Measurements from ENCODE around the gene MAP9.
A peak's percentile ranks its signal among the peaks of the same experiment; 100 is the strongest.

DNA sequence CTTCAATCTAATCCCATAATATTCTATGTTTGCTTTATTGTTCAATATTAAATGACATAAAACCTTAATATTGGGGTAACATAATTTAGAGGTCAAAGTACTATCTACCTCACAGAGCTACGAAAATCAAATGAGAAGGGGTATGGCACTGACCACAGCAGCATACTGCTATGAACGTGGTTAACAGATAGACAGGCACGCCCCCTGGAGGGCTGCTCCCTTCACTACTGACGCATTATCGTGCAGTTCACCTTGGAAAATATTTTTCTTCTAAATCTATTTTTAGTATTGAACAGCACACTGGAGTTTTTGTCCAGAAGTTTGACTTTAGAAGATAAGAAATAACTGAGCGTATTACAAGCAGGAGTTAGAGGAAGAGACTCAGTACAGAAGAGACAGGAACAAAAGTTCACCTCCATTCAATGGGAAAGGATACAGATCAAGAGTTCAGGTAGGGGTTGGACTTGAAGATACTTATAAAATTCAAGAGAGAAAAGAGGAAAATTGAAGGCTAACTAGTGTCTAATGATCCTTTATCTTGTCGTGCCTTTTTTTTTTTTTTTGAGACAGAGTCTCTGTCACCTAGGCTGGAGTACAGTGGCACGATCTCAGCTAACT lies 22.7 kb downstream of the MAP9 start:
- TF ChIP-seq, protein P1, sequence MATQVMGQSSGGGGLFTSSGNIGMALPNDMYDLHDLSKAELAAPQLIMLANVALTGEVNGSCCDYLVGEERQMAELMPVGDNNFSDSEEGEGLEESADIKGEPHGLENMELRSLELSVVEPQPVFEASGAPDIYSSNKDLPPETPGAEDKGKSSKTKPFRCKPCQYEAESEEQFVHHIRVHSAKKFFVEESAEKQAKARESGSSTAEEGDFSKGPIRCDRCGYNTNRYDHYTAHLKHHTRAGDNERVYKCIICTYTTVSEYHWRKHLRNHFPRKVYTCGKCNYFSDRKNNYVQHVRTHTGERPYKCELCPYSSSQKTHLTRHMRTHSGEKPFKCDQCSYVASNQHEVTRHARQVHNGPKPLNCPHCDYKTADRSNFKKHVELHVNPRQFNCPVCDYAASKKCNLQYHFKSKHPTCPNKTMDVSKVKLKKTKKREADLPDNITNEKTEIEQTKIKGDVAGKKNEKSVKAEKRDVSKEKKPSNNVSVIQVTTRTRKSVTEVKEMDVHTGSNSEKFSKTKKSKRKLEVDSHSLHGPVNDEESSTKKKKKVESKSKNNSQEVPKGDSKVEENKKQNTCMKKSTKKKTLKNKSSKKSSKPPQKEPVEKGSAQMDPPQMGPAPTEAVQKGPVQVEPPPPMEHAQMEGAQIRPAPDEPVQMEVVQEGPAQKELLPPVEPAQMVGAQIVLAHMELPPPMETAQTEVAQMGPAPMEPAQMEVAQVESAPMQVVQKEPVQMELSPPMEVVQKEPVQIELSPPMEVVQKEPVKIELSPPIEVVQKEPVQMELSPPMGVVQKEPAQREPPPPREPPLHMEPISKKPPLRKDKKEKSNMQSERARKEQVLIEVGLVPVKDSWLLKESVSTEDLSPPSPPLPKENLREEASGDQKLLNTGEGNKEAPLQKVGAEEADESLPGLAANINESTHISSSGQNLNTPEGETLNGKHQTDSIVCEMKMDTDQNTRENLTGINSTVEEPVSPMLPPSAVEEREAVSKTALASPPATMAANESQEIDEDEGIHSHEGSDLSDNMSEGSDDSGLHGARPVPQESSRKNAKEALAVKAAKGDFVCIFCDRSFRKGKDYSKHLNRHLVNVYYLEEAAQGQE (IDR thresholded peaks at IDR 0.05; ENCODE audit: insufficient replicate concordance, low read depth): no peak
- TF ChIP-seq, protein P2, sequence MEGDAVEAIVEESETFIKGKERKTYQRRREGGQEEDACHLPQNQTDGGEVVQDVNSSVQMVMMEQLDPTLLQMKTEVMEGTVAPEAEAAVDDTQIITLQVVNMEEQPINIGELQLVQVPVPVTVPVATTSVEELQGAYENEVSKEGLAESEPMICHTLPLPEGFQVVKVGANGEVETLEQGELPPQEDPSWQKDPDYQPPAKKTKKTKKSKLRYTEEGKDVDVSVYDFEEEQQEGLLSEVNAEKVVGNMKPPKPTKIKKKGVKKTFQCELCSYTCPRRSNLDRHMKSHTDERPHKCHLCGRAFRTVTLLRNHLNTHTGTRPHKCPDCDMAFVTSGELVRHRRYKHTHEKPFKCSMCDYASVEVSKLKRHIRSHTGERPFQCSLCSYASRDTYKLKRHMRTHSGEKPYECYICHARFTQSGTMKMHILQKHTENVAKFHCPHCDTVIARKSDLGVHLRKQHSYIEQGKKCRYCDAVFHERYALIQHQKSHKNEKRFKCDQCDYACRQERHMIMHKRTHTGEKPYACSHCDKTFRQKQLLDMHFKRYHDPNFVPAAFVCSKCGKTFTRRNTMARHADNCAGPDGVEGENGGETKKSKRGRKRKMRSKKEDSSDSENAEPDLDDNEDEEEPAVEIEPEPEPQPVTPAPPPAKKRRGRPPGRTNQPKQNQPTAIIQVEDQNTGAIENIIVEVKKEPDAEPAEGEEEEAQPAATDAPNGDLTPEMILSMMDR (IDR thresholded peaks at IDR 0.05; ENCODE audit: insufficient read depth, low read length): peak; percentile 57
- no peak for TF ChIP-seq GABPA (IDR thresholded peaks at IDR 0.05; ENCODE audit: low read depth)
- no peak for TF ChIP-seq POLR2AphosphoS5 (IDR thresholded peaks at IDR 0.05; ENCODE audit: low read depth)
- TF ChIP-seq SPI1 (IDR thresholded peaks at IDR 0.05; ENCODE audit: borderline replicate concordance, low read depth): no peak

Data from HL-60 (cell line).